ENCODE measurements around the gene ZBTB49.
"Not testable (repeated sequence)": the region's sequence is repeated elsewhere in the genome, so short reads cannot be mapped to it uniquely, and the experiment has no call there.

ZBTB49 gene, protein sequence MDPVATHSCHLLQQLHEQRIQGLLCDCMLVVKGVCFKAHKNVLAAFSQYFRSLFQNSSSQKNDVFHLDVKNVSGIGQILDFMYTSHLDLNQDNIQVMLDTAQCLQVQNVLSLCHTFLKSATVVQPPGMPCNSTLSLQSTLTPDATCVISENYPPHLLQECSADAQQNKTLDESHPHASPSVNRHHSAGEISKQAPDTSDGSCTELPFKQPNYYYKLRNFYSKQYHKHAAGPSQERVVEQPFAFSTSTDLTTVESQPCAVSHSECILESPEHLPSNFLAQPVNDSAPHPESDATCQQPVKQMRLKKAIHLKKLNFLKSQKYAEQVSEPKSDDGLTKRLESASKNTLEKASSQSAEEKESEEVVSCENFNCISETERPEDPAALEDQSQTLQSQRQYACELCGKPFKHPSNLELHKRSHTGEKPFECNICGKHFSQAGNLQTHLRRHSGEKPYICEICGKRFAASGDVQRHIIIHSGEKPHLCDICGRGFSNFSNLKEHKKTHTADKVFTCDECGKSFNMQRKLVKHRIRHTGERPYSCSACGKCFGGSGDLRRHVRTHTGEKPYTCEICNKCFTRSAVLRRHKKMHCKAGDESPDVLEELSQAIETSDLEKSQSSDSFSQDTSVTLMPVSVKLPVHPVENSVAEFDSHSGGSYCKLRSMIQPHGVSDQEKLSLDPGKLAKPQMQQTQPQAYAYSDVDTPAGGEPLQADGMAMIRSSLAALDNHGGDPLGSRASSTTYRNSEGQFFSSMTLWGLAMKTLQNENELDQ

GRCh38 chr4:4289941-4290850 lies at the start of gene ZBTB49, which contains the start of gene LYAR:
Gene ZBTB49, plus strand, starts transcription at chr4:4290251. Its CDS starts 9,695 bp downstream, at chr4:4299946.
Gene LYAR, minus strand, starts transcription at chr4:4290154. Its CDS starts 6,412 bp downstream, at chr4:4283742.
- DNase-seq (ENCODE audit: low read depth in 2 of 2), result peak; percentile 42 to 55

DNA sequence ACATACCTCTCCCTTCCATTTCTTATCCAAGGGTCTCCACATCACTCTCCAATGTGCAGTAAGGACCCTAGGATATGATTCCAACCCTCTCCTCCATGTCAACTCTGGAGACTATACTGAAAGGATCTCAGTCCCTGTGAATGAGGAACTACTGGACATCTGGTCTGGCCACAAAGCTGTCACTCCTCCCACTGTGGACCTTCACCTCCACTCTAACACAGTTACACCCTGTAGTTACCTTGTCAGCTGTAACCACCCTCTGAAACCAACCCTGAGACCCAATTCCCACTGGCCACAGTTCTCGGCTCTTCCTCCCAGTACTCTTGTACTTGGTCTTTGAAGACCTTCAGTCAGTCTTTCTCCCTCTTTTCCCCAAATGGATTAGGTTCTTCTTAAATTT lies 44.9 kb upstream of the ZBTB49 start:
- no peak for DNase-seq (ENCODE audit: low read depth in 2 of 2)

- DNase-seq (ENCODE audit: low read depth in 2 of 2), result no peak
Measured at GRCh38 chr4:4247696-4248028, 42.4 kb upstream of the ZBTB49 start.

- DNase-seq (ENCODE audit: low read depth in 2 of 2), result peak; percentile 71 to 77
Measured at GRCh38 chr4:4248029-4248884, 41.8 kb upstream of the ZBTB49 start, which contains the start of gene TMEM128. Gene TMEM128, minus strand, starts transcription at chr4:4248223. Its CDS starts 21 bp downstream, at chr4:4248202.

DNA sequence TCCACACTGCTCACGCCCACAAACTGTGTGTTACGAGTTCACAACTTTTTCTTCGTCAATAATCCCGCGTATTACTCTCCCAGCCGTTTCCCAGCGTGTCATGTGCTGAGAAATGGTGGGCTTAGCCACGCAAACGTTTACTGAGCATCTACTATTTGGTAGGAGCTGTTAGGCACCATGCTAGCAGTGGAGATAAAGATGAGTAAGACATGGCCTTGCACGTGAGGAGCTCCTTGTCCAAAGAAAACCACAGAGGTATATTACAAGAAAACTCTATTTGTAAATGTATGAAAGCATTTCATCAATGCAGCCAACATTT lies 41.2 kb upstream of the ZBTB49 start:
- no peak for DNase-seq (ENCODE audit: low read depth in 2 of 2)

DNA sequence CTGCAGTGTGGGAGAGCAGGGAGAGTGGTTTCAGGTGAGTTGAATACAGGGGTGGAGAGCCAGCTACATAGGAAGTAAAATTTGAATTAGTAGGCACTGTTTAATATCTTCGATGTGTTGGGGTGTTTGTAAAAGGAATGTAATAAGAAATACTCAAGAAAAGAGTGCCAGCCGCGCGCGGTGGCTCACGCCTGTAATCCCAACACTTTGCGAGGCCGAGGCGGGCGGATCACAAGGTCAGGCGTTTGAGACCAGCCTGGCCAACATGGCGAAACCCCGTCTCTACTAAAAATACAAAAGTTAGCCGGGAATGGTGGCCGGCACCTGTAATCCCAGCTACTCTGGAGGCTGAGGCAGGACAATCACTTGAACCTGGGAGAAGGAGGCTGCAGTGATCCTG lies 40.7 kb upstream of the ZBTB49 start:
- DNase-seq (ENCODE audit: low read depth in 2 of 2), result not testable (repeated sequence)

GRCh38 chr4:4249866-4250265 lies 40.2 kb upstream of the ZBTB49 start:
- no peak for DNase-seq (ENCODE audit: low read depth in 2 of 2)

- no peak for DNase-seq (ENCODE audit: low read depth in 2 of 2)
Measured at GRCh38 chr4:4254199-4254598, 35.9 kb upstream of the ZBTB49 start.

DNA sequence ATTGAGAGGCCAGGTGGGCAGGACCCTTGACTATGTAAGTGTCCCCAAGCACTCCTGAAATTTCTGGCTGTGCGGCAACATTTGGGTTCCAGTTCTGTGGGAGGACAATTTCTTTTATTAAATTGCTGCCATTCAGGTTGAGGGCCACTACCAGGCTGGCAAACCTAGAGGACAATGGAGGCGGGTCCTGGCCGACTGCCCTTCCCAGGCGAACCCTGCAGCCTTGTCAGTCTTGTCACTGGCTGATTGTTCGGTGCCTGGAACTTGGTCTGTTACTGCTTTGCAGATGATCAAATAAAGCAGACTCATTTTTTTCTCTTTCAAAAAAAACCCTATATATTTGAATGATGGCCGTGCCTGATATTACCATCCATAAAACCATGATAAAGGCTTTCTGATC lies 35.4 kb upstream of the ZBTB49 start:
- DNase-seq (ENCODE audit: low read depth in 2 of 2), result no peak

- DNase-seq (ENCODE audit: low read depth in 2 of 2), result no peak
Measured at GRCh38 chr4:4256799-4257198, 33.3 kb upstream of the ZBTB49 start.

DNA sequence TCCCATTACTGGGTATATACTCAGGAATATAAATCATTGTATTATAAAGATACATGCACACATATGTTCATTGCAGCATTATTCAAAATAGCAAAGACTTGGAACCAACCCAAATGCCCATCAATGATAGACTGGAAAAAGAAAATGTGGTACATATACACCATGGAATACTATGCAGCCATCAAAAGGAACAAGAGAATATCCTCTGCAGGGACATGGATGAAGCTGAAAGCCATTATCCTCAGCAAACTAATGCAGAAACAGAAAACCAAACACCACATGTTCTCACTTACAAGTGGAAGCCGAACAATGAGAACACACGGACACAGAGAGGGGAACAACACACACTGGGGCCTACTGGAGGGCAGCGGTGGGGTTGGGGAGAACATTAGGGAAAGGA lies 32.3 kb upstream of the ZBTB49 start:
- not testable (repeated sequence) for DNase-seq (ENCODE audit: low read depth in 2 of 2)

DNA sequence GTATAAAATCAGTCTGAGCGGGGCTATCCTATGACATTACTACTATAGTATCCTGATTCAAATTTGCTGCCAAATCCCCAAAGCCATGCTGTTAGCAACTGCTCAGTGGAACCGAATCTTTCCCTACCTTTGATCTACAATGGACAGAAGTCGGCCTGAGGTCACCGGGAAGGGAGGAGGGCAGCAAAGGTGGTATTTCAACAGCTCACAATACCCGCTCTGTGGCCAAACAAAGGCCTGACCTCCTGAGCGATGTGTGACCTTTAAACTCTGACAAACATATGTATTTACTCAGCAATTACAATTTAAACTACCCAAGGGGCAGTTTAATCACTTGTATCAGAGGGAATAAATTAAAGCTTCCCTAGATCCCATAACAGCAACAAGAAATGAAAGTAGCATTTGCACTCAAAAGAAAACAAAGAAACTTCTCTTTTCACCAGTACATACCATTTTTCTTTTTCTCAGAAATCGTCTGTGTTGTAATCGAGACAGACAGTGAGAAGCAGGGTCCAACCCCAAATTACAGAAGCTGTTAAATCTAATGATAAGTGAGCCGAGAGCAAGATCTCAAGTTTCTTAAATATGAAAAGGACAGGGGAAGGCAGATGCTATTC lies 30.5 kb upstream of the ZBTB49 start:
- no peak for DNase-seq (ENCODE audit: low read depth in 2 of 2)

GRCh38 chr4:4260185-4260751 lies 29.8 kb upstream of the ZBTB49 start:
- DNase-seq (ENCODE audit: low read depth in 2 of 2), result no peak

- DNase-seq (ENCODE audit: low read depth in 2 of 2), result no peak
Measured at GRCh38 chr4:4267981-4268380, 22.1 kb upstream of the ZBTB49 start.

GRCh38 chr4:4268776-4269175 lies 21.3 kb upstream of the ZBTB49 start:
- DNase-seq (ENCODE audit: low read depth in 2 of 2), result no peak

DNA sequence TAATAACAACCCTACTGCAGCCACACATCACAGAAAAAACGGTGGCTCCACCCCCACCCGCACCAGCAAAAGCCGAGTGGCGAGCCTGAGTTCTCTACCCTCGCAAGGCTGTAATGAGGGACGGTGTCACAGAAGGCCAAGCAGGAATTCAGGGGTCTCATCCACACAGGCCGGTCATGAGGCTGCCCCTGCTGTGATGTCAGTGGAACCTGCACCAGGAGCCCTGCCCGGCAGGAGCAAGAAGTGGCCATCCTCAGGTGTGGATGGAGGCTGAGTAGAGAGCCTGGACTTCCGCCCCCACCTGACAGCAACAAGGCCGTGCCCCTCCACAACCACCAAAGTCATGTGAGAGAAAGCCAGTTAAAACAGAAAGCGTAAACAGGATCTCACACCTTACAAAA lies 20.7 kb upstream of the ZBTB49 start:
- DNase-seq (ENCODE audit: low read depth in 2 of 2), result no peak

- DNase-seq (ENCODE audit: low read depth in 2 of 2), result no peak
Measured at GRCh38 chr4:4269856-4270255, 20.2 kb upstream of the ZBTB49 start.

- DNase-seq (ENCODE audit: low read depth in 2 of 2), result no peak
Measured at GRCh38 chr4:4270529-4270928, 19.5 kb upstream of the ZBTB49 start.

DNA sequence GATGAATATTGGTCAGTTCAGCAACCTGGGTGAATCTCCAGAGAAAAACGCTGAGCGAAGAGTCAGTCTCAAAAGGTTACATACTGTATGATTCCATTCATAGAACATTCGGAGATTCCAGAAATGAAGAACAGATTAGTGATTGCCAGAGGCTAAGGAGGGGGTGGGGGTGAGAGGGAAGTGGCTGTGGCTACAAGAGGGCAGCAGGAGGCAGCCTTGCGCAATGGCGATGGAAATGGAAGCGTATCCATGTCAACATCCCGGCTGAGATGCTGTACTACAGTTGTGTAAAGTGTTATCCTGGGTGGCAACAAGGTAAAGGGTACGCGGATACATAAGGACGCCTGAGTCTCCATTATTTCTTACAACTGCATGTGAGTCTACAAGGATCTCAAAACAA lies 18.1 kb upstream of the ZBTB49 start:
- no peak for DNase-seq (ENCODE audit: low read depth in 2 of 2)

GRCh38 chr4:4274226-4274625 lies 15.8 kb upstream of the ZBTB49 start:
- no peak for DNase-seq (ENCODE audit: low read depth in 2 of 2)
